C4-2B (cell line): ENCODE measurements around the gene HOXB2.

Experiments
- ZFX ChIP-seq: fragments of 450-650 bp; IDR thresholded peaks from 2 replicates; pipeline ENCODE4 v1.6.1; 2017
- TF ChIP-seq, protein P1 (sequence below): fragments of 450-650 bp; conservative IDR thresholded peaks from 2 replicates; pipeline ENCODE4 v1.5.1; 2017; ENCODE audit warnings: mild to moderate bottlenecking

DNA sequence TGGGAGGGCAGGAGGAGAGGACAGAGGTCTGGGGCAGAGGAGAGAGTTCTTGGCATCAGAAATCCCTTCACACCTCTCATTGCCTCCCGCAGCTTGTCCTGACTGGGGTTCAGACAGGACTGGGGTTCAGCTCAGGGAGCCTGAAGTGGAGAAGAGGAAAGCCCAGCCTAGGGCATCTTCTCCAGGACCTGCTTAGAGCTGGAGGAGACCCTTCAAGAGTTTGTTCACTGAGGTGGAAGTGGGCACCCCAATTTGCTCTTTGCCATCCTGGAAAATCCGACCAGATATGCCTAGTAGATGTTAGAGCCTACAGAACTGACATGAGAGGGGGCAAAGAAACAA, 43.1 kb upstream of the HOXB2 start:
- TF ChIP-seq, protein P1, sequence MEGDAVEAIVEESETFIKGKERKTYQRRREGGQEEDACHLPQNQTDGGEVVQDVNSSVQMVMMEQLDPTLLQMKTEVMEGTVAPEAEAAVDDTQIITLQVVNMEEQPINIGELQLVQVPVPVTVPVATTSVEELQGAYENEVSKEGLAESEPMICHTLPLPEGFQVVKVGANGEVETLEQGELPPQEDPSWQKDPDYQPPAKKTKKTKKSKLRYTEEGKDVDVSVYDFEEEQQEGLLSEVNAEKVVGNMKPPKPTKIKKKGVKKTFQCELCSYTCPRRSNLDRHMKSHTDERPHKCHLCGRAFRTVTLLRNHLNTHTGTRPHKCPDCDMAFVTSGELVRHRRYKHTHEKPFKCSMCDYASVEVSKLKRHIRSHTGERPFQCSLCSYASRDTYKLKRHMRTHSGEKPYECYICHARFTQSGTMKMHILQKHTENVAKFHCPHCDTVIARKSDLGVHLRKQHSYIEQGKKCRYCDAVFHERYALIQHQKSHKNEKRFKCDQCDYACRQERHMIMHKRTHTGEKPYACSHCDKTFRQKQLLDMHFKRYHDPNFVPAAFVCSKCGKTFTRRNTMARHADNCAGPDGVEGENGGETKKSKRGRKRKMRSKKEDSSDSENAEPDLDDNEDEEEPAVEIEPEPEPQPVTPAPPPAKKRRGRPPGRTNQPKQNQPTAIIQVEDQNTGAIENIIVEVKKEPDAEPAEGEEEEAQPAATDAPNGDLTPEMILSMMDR: no peak
- TF ChIP-seq ZFX: no peak
